Activated naive CD4-positive, alpha-beta T cell (primary cell): ENCODE measurements around the gene GMDS.

Source experiments
- DNase-seq, 4 experiments: peaks; one replicate each; lab custom pipeline; 2025; lab: John Stamatoyannopoulos, UW

Gene GMDS

GRCh38 chr6:1738558-1739081 is 506.8 kb downstream of the GMDS start:
- DNase-seq, result no peak

GRCh38 chr6:1737463-1738311 is 507.7 kb downstream of the GMDS start:
- DNase-seq, result no peak

GRCh38 chr6:1736346-1737105 is 508.9 kb downstream of the GMDS start:
- DNase-seq, result no peak

- no peak for DNase-seq
These were observed 510.1 kb downstream of the GMDS start for GRCh38 chr6:1735239-1735803.

GRCh38 chr6:1730882-1731281 is 514.5 kb downstream of the GMDS start:
- no peak for DNase-seq

GRCh38 chr6:1729750-1730140 is 515.7 kb downstream of the GMDS start:
- DNase-seq, result no peak

GRCh38 chr6:1729133-1729749 is 516.2 kb downstream of the GMDS start:
- no peak for DNase-seq

GRCh38 chr6:1726341-1726768 is 519.0 kb downstream of the GMDS start:
- DNase-seq, result no peak

- DNase-seq, result no peak
These were observed 520.8 kb downstream of the GMDS start for GRCh38 chr6:1724616-1725015.

- no peak for DNase-seq
These were observed 521.3 kb downstream of the GMDS start for GRCh38 chr6:1724124-1724523.

- no peak for DNase-seq
These were observed 522.6 kb downstream of the GMDS start for GRCh38 chr6:1722801-1723200.

GRCh38 chr6:1720620-1721322 is 524.6 kb downstream of the GMDS start:
- no peak for DNase-seq

GRCh38 chr6:1719922-1720321 is 525.5 kb downstream of the GMDS start:
- no peak for DNase-seq

GRCh38 chr6:1716868-1717267 is 528.5 kb downstream of the GMDS start:
- DNase-seq, result no peak

- DNase-seq, result no peak
These were observed 529.0 kb downstream of the GMDS start for GRCh38 chr6:1716396-1716795.

GRCh38 chr6:1715336-1715735 is 530.1 kb downstream of the GMDS start:
- no peak for DNase-seq

- no peak for DNase-seq
These were observed 530.8 kb downstream of the GMDS start for GRCh38 chr6:1714654-1715053.

GRCh38 chr6:1713016-1713600 is 532.3 kb downstream of the GMDS start:
- no peak for DNase-seq

GRCh38 chr6:1712451-1712850 is 533.0 kb downstream of the GMDS start:
- DNase-seq, result no peak

GRCh38 chr6:1711136-1711535 is 534.3 kb downstream of the GMDS start:
- no peak for DNase-seq

GRCh38 chr6:1709234-1709641 is 536.2 kb downstream of the GMDS start:
- no peak for DNase-seq
